H9 (cell line): ENCODE measurements around the gene TBC1D22A. TPM values are rescaled to one million over a fixed set of nuclear protein-coding genes. Genes with fewer than 3 reads are reported as not detected.

Source experiments
- DNase-seq: peaks from one replicate; pipeline ENCODE4 v3.0.0-alpha.2; 2017
- H2AFZ ChIP-seq: one replicate; pipeline ENCODE4 v1.6.1; 2013; ENCODE audit warnings: mild to moderate bottlenecking, low read length, control low read depth, moderate library complexity
- H2AK5ac ChIP-seq: 2 replicates; pipeline ENCODE4 v1.6.1; 2013; ENCODE audit warnings: low read length, control low read depth, mixed read lengths; ENCODE audit not compliant: insufficient read length
- H2BK120ac ChIP-seq: one replicate; pipeline ENCODE4 v1.6.1; 2013; ENCODE audit warnings: low read depth, mild to moderate bottlenecking, low read length, control low read depth, inconsistent platforms; ENCODE audit not compliant: poor library complexity, severe bottlenecking
- H2BK12ac ChIP-seq: 2 replicates; pipeline ENCODE4 v1.6.1; 2013; ENCODE audit warnings: low read length, control low read depth, mixed read lengths, low read depth; ENCODE audit not compliant: insufficient read length
- H2BK15ac ChIP-seq: 2 replicates; pipeline ENCODE4 v1.6.1; 2013; ENCODE audit warnings: low read depth, low read length, control low read depth
- H2BK20ac ChIP-seq: one replicate; pipeline ENCODE4 v1.6.1; 2013; ENCODE audit warnings: low read depth, mild to moderate bottlenecking, low read length, control low read depth, inconsistent platforms; ENCODE audit not compliant: poor library complexity, severe bottlenecking
- H2BK5ac ChIP-seq: 2 replicates; pipeline ENCODE4 v1.6.1; 2013; ENCODE audit warnings: low read length, control low read depth, mixed read lengths; ENCODE audit not compliant: insufficient read length
- H3K14ac ChIP-seq: 2 replicates; pipeline ENCODE4 v1.6.1; 2013; ENCODE audit warnings: low read length, control low read depth; ENCODE audit not compliant: insufficient read depth
- H3K18ac ChIP-seq: 2 replicates; pipeline ENCODE4 v1.6.1; 2013; ENCODE audit warnings: low read depth, mild to moderate bottlenecking, mixed read lengths, low read length, control low read depth; ENCODE audit not compliant: insufficient read length
- H3K23ac ChIP-seq: 2 replicates; pipeline ENCODE4 v1.6.1; 2013; ENCODE audit warnings: low read length, control low read depth, mixed read lengths, low read depth; ENCODE audit not compliant: insufficient read length
- H3K23me2 ChIP-seq: 2 replicates; pipeline ENCODE4 v1.6.1; 2013; ENCODE audit warnings: low read depth, mild to moderate bottlenecking, mixed read lengths, low read length, control low read depth; ENCODE audit not compliant: insufficient read length, poor library complexity, severe bottlenecking
- H3K27ac ChIP-seq: 2 replicates; pipeline ENCODE4 v1.5.1; 2013; ENCODE audit warnings: low read length, control low read depth, mixed read lengths, low read depth; ENCODE audit not compliant: insufficient read length
- H3K27me3 ChIP-seq: 2 replicates; pipeline ENCODE4 v1.6.1; 2013; ENCODE audit warnings: low read length, control low read depth, inconsistent platforms; ENCODE audit not compliant: insufficient read depth
- H3K4ac ChIP-seq: 2 replicates; pipeline ENCODE4 v1.6.1; 2013; ENCODE audit warnings: low read depth, mild to moderate bottlenecking, control low read depth, inconsistent platforms, low read length, moderate library complexity
- H3K4me1 ChIP-seq: 2 replicates; pipeline ENCODE4 v1.6.1; 2013; ENCODE audit warnings: low read length, control low read depth, inconsistent platforms; ENCODE audit not compliant: insufficient read depth
- H3K4me2 ChIP-seq: 2 replicates; pipeline ENCODE4 v1.6.1; 2013; ENCODE audit warnings: low read length, control low read depth, mixed read lengths; ENCODE audit not compliant: insufficient read length, insufficient read depth
- H3K56ac ChIP-seq: 2 replicates; pipeline ENCODE4 v1.6.1; 2013; ENCODE audit warnings: low read depth, mild to moderate bottlenecking, mixed read lengths, low read length, control low read depth; ENCODE audit not compliant: insufficient read length
- H3K79me1 ChIP-seq: 2 replicates; pipeline ENCODE4 v1.6.1; 2013; ENCODE audit warnings: low read depth, mild to moderate bottlenecking, moderate library complexity, low read length, control low read depth, inconsistent platforms; ENCODE audit not compliant: insufficient read depth, poor library complexity, severe bottlenecking
- H3K79me2 ChIP-seq: 2 replicates; pipeline ENCODE4 v1.6.1; 2013; ENCODE audit warnings: low read length, control low read depth, inconsistent platforms; ENCODE audit not compliant: insufficient read depth
- H3K9ac ChIP-seq: 2 replicates; pipeline ENCODE4 v1.6.1; 2013; ENCODE audit warnings: low read length, control low read depth, mixed read lengths; ENCODE audit not compliant: insufficient read length; ENCODE audit errors: extremely low read depth
- H3K9me3 ChIP-seq: one replicate; pipeline ENCODE4 v1.6.1; 2013; ENCODE audit warnings: low read depth, low read length, inconsistent platforms; ENCODE audit not compliant: control insufficient read depth
- H3T11ph ChIP-seq: one replicate; pipeline ENCODE4 v1.6.1; 2013; ENCODE audit warnings: mild to moderate bottlenecking, low read length, control low read depth, inconsistent platforms
- H4K20me1 ChIP-seq: one replicate; pipeline ENCODE4 v1.6.1; 2013; ENCODE audit not compliant: control insufficient read depth, insufficient read length, insufficient read depth
- H4K5ac ChIP-seq: 2 replicates; pipeline ENCODE4 v1.6.1; 2013; ENCODE audit warnings: low read depth, mild to moderate bottlenecking, mixed read lengths, low read length, control low read depth; ENCODE audit not compliant: insufficient read length
- H4K8ac ChIP-seq: replicated peaks from 2 replicates; pipeline ENCODE4 v1.6.1; 2013; ENCODE audit warnings: low read length, control low read depth, mixed read lengths, low read depth; ENCODE audit not compliant: insufficient read length
- H4K91ac ChIP-seq: 2 replicates; pipeline ENCODE4 v1.6.1; 2013; ENCODE audit warnings: low read depth, mild to moderate bottlenecking, moderate library complexity, mixed read lengths, low read length, control low read depth; ENCODE audit not compliant: insufficient read length
- H3K27ac Mint-ChIP-seq, 3 experiments: 2 replicates in 2 of 3; 3 replicates in 1 of 3; pipeline ENCODE4 v1.8.0; 2020 to 2021; ENCODE audit warnings: mixed read lengths in 3 of 3, mild to moderate bottlenecking in 1 of 3, moderate library complexity in 1 of 3
- H3K27me3 Mint-ChIP-seq: 2 replicates; pipeline ENCODE4 v1.8.0; 2021; ENCODE audit warnings: low read depth, mild to moderate bottlenecking, moderate library complexity, mixed read lengths
- H3K36me3 Mint-ChIP-seq, 3 experiments: 2 replicates in 2 of 3; 3 replicates in 1 of 3; pipeline ENCODE4 v1.8.0; 2020 to 2021; ENCODE audit warnings: low read depth in 3 of 3, mixed read lengths in 3 of 3; ENCODE audit not compliant: insufficient read depth in 1 of 3
- H3K4me1 Mint-ChIP-seq, 2 experiments: 2 replicates each; pipeline ENCODE4 v1.8.0; 2020; ENCODE audit warnings: mixed read lengths in 2 of 2
- H3K4me3 Mint-ChIP-seq, 2 experiments: 2 replicates in 1 of 2; 3 replicates in 1 of 2; pipeline ENCODE4 v1.8.0; 2020 to 2021; ENCODE audit warnings: mild to moderate bottlenecking in 2 of 2, mixed read lengths in 2 of 2, moderate library complexity in 1 of 2
- H3K9me3 Mint-ChIP-seq, 2 experiments: 2 replicates in 1 of 2; 3 replicates in 1 of 2; pipeline ENCODE4 v1.8.0; 2020; ENCODE audit warnings: mild to moderate bottlenecking in 2 of 2, mixed read lengths in 2 of 2, moderate library complexity in 1 of 2
- WGBS: extraction: QIAGEN DNeasy Blood & Tissue Kit; methylation state at CpG from one replicate; pipeline ENCODE4 v1.1.7; 2013; ENCODE audit warnings: missing lambda C conversion rate, low lambda C conversion rate, mixed read lengths; ENCODE audit not compliant: insufficient read length; ENCODE audit errors: extremely low coverage; 5-methylcytosine and 5-hydroxymethylcytosine counted together
- total RNA-seq: library from RNA; stranded (reverse); gene quantifications from 2 replicates; pipeline ENCODE4 v1.2.1, GENCODE V29; 2021
- TF ChIP-seq, protein P1 (sequence below): fragments of 200-600 bp; sonication (generic); conservative IDR thresholded peaks from 3 replicates; pipeline ENCODE4 v1.8.0; 2021; ENCODE audit warnings: antibody characterized with exemption, mild to moderate bottlenecking

Gene TBC1D22A
- total RNA-seq, 1 experiment from 2014 or later = 20.8 TPM

DNA sequence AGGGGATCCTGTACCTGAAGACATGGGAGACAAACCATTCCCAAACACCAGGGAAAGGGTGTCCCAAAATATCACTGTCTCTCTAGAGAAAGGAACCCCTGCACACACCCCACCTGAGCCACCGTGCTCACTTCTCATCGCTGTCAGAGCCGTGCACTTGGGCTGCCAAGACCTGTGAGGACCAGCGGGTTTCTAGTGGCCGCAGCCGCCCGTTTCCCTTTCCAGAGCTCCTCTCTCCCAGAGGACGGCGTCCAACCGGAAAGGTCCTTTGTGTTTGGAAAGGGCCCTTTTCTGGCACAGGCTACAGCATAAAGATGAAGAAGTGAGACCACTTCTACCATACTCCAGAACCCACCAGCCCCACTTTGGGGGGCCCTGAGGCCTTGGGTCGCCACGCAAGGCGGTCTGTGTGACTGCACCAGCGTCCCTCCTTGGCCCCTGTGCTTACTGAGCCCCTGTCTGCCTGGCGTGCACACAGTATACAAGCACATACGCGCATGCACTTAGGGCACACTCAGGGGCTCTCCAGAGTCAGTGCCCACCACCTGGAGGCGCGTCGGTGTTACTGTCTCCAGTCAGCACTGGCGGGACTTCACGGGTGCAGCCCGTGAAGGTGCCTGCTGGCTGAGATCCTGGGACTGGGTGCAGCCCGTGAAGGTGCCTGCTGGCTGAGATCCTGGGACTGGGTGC, 381.8 kb downstream of the TBC1D22A start:
- Histone ChIP-seq H2AFZ (no peak overlapping the region), H2AK5ac (no peak overlapping the region), H3K18ac (no peak overlapping the region), H3K9me3 (no peaks in the 10 kb centered on the region), H3K4me1 (no peaks in the 10 kb centered on the region), H4K20me1 (no peaks in the 10 kb centered on the region), H2BK5ac (no peak overlapping the region), H3T11ph (no peak overlapping the region), H4K8ac (no peak overlapping the region), H3K23me2 (no peaks in the 10 kb centered on the region), H3K4ac (no peak overlapping the region), H3K27me3 (no peaks in the 10 kb centered on the region), H4K91ac (no peak overlapping the region), H3K56ac (no peak overlapping the region), H3K14ac (no peak overlapping the region; the same call in 1 of the 2 replicates), H3K23ac (no peak overlapping the region), H3K79me1 (no peaks in the 10 kb centered on the region), H2BK120ac (no peak overlapping the region), H2BK15ac (no peak overlapping the region), H4K5ac (no peak overlapping the region), H2BK20ac (no peak overlapping the region), H3K79me2 (no peaks in the 10 kb centered on the region), H3K27ac (no peak overlapping the region), H2BK12ac (no peak overlapping the region), H3K9ac (no peak overlapping the region), H3K4me2 (no peak overlapping the region)
- no peak for DNase-seq
- Mint-ChIP-seq H3K4me1 (peaks cover 0 to 2% of the 10 kb centered on the region in 2 experiments; a peak in 1 of 4 replicates), H3K4me3 (no peak overlapping the region), H3K36me3 (no peaks in the 10 kb centered on the region), H3K27ac (no peak overlapping the region; a peak in 2 of 7 replicates), H3K9me3 (no peaks in the 10 kb centered on the region; a peak in 1 of 5 replicates), H3K27me3 (peaks cover 1% of the 10 kb centered on the region; the same call in 1 of the 2 replicates)
- WGBS = no CpG with 5 or more reads among the region's 24 CpGs
- TF ChIP-seq, protein P1, sequence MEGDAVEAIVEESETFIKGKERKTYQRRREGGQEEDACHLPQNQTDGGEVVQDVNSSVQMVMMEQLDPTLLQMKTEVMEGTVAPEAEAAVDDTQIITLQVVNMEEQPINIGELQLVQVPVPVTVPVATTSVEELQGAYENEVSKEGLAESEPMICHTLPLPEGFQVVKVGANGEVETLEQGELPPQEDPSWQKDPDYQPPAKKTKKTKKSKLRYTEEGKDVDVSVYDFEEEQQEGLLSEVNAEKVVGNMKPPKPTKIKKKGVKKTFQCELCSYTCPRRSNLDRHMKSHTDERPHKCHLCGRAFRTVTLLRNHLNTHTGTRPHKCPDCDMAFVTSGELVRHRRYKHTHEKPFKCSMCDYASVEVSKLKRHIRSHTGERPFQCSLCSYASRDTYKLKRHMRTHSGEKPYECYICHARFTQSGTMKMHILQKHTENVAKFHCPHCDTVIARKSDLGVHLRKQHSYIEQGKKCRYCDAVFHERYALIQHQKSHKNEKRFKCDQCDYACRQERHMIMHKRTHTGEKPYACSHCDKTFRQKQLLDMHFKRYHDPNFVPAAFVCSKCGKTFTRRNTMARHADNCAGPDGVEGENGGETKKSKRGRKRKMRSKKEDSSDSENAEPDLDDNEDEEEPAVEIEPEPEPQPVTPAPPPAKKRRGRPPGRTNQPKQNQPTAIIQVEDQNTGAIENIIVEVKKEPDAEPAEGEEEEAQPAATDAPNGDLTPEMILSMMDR = no peak
